AG09309 (cell line): ENCODE results near the gene SLF2.

ENCODE experiments used
- DNase-seq: peaks from one replicate; pipeline ENCODE4 v3.0.0-alpha.2; 2010; ENCODE audit warnings: low read depth
- H3K4me3 ChIP-seq: 2 replicates; pipeline ENCODE4 v1.5.1; 2011; ENCODE audit warnings: mild to moderate bottlenecking, low read depth, low read length, moderate library complexity; ENCODE audit not compliant: control insufficient read depth
- TF ChIP-seq, protein P1 (sequence below): IDR thresholded peaks from 2 replicates; pipeline ENCODE4 v1.5.1; 2011; ENCODE audit warnings: mild to moderate bottlenecking, low read depth, low read length, inconsistent platforms; ENCODE audit not compliant: insufficient read depth, control insufficient read depth; ENCODE audit errors: missing control alignments

The SLF2 gene

GRCh38 chr10:100908378-100908777 is 4.4 kb upstream of the SLF2 start:
- TF ChIP-seq, protein P1, sequence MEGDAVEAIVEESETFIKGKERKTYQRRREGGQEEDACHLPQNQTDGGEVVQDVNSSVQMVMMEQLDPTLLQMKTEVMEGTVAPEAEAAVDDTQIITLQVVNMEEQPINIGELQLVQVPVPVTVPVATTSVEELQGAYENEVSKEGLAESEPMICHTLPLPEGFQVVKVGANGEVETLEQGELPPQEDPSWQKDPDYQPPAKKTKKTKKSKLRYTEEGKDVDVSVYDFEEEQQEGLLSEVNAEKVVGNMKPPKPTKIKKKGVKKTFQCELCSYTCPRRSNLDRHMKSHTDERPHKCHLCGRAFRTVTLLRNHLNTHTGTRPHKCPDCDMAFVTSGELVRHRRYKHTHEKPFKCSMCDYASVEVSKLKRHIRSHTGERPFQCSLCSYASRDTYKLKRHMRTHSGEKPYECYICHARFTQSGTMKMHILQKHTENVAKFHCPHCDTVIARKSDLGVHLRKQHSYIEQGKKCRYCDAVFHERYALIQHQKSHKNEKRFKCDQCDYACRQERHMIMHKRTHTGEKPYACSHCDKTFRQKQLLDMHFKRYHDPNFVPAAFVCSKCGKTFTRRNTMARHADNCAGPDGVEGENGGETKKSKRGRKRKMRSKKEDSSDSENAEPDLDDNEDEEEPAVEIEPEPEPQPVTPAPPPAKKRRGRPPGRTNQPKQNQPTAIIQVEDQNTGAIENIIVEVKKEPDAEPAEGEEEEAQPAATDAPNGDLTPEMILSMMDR: no peak
- DNase-seq: no peak

GRCh38 chr10:100909501-100910263 is 3.1 kb upstream of the SLF2 start:
- no peak for DNase-seq
- no peak overlapping the region for H3K4me3 ChIP-seq
- TF ChIP-seq, protein P1: no peak

More at GRCh38 chr10:100908378-100908777, 4.4 kb upstream of the SLF2 start:
- no peak overlapping the region for H3K4me3 ChIP-seq

DNA sequence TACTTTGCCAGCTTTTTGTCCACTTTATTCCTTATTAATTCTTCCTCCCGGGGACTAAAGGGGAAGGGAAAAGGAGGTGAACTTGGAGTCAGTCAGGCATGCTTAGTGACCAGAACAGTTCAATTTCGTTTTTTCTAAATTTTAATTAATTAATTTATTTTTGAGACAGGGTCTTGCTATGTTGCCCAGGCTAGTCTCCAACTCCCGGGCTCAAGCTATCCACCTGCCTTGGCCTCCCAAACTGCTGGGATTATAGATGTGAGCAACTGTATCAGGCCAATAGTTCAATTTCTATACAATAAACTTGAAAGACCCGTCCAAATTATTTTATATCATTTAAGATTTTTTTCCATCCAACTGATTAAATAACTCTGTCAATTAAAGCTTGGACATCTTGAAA is 1.3 kb upstream of the SLF2 start:
- TF ChIP-seq, protein P1: no peak
- H3K4me3 ChIP-seq: no peak overlapping the region
- no peak for DNase-seq

GRCh38 chr10:100912013-100912604 is 654 bp upstream of the SLF2 start:
- DNase-seq: no peak
- TF ChIP-seq, protein P1: no peak
- H3K4me3 ChIP-seq: peak overlapping the region; percentile 44

DNA sequence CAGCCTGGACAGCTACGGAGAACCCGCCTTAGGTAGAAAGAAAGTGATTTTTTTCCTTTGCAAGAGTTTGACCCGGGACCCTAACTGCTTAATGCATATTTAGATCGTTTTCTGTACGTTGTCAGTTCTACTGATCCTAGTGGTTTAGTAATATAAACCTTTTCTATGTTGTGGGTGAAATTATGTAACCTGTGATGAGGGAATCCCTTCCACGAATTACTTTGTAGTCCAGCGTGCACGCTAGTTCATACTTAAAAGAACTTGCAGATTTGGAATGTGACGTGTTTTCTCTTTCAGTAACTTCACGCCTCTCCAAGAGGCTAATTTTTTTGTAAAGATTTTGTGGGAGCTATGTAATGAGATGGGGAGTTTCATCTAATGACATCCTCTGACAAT is 705 bp downstream of the SLF2 start:
- H3K4me3 ChIP-seq: peak overlapping the region; percentile 100
- TF ChIP-seq, protein P1: no peak
- DNase-seq: no peak

DNA sequence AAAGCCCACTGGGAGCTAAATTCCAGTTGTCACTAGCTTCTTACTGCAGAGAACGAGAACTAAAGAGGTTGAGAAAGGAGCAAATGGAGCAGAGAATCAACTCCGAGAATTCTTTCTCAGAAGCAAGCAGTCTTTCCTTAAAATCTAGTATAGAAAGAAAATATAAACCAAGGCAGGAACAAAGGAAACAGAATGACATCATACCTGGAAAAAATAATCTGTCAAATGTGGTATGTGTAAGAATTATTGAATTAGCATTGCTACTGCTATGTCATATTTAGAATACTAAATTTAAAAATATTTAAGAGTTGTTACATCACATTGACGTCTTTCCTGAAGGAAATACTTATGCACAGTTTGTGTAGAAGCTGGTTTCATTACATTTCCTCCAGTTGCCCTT is 4.3 kb downstream of the SLF2 start:
- TF ChIP-seq, protein P1: no peak

More for the DNA sequence above, 4.3 kb downstream of the SLF2 start:
- DNase-seq: no peak
- no peak overlapping the region for H3K4me3 ChIP-seq
